ENCODE results near the gene PYGM. TPM values are rescaled to one million over a fixed set of nuclear protein-coding genes. Genes with fewer than 3 reads are reported as not detected.

Gene PYGM
- total RNA-seq, 1 experiment from 2014 or later: 6.6 TPM

DNA sequence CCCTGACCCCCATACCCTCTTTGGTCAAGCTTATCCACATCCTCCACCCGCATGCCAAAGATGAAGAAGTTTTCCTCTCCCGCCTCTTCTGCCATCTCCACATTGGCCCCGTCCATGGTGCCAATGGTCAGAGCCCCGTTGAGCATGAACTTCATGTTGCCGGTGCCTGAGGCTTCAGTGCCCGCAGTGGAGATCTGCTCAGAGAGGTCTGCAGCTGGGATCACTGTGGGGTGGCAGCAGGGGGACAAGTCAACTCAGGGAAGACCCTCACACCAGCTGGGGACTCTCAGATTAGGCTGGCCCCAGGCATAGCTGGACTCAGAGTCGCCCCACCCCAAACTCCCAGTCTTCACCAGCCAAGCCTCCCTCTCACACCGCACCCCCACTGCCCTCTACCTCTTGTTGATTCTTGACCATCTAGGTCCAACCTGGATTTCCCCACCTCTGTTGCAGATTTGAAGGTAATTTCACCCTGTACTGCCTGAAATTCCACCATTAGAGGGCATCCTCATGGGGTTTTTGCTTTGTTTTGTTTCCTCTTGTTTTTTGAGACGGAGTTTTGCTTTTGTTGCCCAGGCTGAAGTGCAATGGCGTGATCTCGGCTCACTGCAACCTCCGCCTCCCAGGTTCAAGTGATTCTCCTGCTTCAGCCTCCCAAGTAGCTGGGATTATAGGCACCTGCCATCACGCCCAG is 9.3 kb downstream of the PYGM start:
- peak overlapping the region; percentile 66; the same call in 1 of the 2 replicates for H3K27ac Mint-ChIP-seq
- H3K4me1 Mint-ChIP-seq: peaks cover 17% of the 10 kb centered on the region
- H3K4me3 Mint-ChIP-seq: no peak overlapping the region
- ATAC-seq: no peak
- POLR2A ChIA-PET: no interaction called here
- TF ChIP-seq ZNF232 (CRISPR knock-in tag; IDR thresholded peaks at IDR 0.05) (no peak), KAT7 (CRISPR knock-in tag; IDR thresholded peaks at IDR 0.05; ENCODE audit: borderline replicate concordance) (no peak), CBFB (CRISPR knock-in tag; IDR thresholded peaks at IDR 0.05; ENCODE audit: low read depth) (no peak), ESRRA (CRISPR knock-in tag; IDR thresholded peaks at IDR 0.05; ENCODE audit: borderline replicate concordance) (no peak), NFE2L1 (CRISPR knock-in tag; IDR thresholded peaks at IDR 0.05) (no peak), GTF2I (CRISPR knock-in tag; conservative IDR thresholded peaks at IDR 0.05) (no peak), GRHL2 (CRISPR knock-in tag; IDR thresholded peaks at IDR 0.05; ENCODE audit: insufficient replicate concordance, severe bottlenecking) (no peak), FOXJ3 (CRISPR knock-in tag; IDR thresholded peaks at IDR 0.05; ENCODE audit: borderline replicate concordance) (no peak), SMAD3 (CRISPR knock-in tag; IDR thresholded peaks at IDR 0.05; ENCODE audit: borderline replicate concordance) (no peak)
- TF ChIP-seq, protein P1, sequence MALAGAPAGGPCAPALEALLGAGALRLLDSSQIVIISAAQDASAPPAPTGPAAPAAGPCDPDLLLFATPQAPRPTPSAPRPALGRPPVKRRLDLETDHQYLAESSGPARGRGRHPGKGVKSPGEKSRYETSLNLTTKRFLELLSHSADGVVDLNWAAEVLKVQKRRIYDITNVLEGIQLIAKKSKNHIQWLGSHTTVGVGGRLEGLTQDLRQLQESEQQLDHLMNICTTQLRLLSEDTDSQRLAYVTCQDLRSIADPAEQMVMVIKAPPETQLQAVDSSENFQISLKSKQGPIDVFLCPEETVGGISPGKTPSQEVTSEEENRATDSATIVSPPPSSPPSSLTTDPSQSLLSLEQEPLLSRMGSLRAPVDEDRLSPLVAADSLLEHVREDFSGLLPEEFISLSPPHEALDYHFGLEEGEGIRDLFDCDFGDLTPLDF (CRISPR knock-in tag; IDR thresholded peaks at IDR 0.05): no peak
- TF ChIP-seq, protein P2, sequence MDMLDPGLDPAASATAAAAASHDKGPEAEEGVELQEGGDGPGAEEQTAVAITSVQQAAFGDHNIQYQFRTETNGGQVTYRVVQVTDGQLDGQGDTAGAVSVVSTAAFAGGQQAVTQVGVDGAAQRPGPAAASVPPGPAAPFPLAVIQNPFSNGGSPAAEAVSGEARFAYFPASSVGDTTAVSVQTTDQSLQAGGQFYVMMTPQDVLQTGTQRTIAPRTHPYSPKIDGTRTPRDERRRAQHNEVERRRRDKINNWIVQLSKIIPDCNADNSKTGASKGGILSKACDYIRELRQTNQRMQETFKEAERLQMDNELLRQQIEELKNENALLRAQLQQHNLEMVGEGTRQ (CRISPR knock-in tag; IDR thresholded peaks at IDR 0.05): no peak
- TF ChIP-seq, protein P3, sequence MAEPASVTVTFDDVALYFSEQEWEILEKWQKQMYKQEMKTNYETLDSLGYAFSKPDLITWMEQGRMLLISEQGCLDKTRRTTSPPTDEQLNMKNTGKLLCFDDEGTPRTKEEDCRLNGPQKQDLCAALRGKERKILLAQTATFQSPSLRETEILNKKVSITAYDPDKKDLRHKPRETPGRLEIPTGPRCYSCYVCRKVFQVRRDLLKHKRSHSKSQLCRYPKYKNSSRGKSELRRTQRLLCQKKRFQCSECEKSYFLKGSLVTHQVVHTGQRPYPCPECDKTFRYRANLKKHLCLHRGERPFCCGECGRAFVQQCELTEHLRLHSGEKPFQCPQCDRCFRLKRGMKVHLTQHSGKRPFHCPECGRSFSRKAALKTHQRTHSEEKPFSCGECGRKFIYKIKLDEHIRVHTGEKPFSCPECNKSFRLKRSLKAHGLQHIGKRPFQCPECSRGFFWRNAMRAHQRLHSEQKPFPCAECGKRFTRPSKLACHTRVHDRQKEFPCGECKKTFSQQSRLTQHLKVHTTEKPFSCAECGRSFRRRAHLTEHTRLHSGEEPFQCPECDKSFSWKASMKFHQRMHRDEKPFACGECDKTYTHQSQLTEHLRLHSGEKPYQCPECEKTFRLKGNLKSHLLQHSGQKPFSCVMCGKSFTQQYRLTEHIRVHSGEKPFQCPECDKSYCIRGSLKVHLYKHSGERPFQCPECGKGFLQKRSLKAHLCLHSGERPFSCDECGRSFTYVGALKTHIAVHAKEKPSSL (CRISPR knock-in tag; conservative IDR thresholded peaks at IDR 0.05): no peak
- TF ChIP-seq, protein P4, sequence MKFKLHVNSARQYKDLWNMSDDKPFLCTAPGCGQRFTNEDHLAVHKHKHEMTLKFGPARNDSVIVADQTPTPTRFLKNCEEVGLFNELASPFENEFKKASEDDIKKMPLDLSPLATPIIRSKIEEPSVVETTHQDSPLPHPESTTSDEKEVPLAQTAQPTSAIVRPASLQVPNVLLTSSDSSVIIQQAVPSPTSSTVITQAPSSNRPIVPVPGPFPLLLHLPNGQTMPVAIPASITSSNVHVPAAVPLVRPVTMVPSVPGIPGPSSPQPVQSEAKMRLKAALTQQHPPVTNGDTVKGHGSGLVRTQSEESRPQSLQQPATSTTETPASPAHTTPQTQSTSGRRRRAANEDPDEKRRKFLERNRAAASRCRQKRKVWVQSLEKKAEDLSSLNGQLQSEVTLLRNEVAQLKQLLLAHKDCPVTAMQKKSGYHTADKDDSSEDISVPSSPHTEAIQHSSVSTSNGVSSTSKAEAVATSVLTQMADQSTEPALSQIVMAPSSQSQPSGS (CRISPR knock-in tag; IDR thresholded peaks at IDR 0.05; ENCODE audit: borderline replicate concordance, low read depth): no peak
- TF ChIP-seq, protein P5, sequence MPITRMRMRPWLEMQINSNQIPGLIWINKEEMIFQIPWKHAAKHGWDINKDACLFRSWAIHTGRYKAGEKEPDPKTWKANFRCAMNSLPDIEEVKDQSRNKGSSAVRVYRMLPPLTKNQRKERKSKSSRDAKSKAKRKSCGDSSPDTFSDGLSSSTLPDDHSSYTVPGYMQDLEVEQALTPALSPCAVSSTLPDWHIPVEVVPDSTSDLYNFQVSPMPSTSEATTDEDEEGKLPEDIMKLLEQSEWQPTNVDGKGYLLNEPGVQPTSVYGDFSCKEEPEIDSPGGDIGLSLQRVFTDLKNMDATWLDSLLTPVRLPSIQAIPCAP (CRISPR knock-in tag; IDR thresholded peaks at IDR 0.05): no peak
- TF ChIP-seq, protein P6, sequence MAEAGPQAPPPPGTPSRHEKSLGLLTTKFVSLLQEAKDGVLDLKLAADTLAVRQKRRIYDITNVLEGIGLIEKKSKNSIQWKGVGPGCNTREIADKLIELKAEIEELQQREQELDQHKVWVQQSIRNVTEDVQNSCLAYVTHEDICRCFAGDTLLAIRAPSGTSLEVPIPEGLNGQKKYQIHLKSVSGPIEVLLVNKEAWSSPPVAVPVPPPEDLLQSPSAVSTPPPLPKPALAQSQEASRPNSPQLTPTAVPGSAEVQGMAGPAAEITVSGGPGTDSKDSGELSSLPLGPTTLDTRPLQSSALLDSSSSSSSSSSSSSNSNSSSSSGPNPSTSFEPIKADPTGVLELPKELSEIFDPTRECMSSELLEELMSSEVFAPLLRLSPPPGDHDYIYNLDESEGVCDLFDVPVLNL (CRISPR knock-in tag; IDR thresholded peaks at IDR 0.05; ENCODE audit: borderline replicate concordance, low read depth): no peak
- TF ChIP-seq, protein P7, sequence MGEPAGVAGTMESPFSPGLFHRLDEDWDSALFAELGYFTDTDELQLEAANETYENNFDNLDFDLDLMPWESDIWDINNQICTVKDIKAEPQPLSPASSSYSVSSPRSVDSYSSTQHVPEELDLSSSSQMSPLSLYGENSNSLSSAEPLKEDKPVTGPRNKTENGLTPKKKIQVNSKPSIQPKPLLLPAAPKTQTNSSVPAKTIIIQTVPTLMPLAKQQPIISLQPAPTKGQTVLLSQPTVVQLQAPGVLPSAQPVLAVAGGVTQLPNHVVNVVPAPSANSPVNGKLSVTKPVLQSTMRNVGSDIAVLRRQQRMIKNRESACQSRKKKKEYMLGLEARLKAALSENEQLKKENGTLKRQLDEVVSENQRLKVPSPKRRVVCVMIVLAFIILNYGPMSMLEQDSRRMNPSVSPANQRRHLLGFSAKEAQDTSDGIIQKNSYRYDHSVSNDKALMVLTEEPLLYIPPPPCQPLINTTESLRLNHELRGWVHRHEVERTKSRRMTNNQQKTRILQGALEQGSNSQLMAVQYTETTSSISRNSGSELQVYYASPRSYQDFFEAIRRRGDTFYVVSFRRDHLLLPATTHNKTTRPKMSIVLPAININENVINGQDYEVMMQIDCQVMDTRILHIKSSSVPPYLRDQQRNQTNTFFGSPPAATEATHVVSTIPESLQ (CRISPR knock-in tag; IDR thresholded peaks at IDR 0.05): no peak
- TF ChIP-seq, protein P8, sequence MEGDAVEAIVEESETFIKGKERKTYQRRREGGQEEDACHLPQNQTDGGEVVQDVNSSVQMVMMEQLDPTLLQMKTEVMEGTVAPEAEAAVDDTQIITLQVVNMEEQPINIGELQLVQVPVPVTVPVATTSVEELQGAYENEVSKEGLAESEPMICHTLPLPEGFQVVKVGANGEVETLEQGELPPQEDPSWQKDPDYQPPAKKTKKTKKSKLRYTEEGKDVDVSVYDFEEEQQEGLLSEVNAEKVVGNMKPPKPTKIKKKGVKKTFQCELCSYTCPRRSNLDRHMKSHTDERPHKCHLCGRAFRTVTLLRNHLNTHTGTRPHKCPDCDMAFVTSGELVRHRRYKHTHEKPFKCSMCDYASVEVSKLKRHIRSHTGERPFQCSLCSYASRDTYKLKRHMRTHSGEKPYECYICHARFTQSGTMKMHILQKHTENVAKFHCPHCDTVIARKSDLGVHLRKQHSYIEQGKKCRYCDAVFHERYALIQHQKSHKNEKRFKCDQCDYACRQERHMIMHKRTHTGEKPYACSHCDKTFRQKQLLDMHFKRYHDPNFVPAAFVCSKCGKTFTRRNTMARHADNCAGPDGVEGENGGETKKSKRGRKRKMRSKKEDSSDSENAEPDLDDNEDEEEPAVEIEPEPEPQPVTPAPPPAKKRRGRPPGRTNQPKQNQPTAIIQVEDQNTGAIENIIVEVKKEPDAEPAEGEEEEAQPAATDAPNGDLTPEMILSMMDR (IDR thresholded peaks at IDR 0.05): no peak
- CTCF ChIA-PET: interaction anchor here (1.5 kb wide), 1 partner anchor 10 kb away, joined by 3 read pairs; the partner anchor contains the start of gene PYGM
- no peaks in the 10 kb centered on the region for H3K9me3 Mint-ChIP-seq
- H3K36me3 Mint-ChIP-seq: no peaks in the 10 kb centered on the region
- no peak for DNase-seq (ENCODE audit: low spot score)
- H3K27me3 Mint-ChIP-seq (ENCODE audit: low read depth): peaks cover 2% of the 10 kb centered on the region; the same call in 1 of the 2 replicates
